ENCODE measurements around the gene TMSB4X.
"Not testable (repeated sequence)": the region's sequence is repeated elsewhere in the genome, so short reads cannot be mapped to it uniquely, and the experiment has no call there.

TMSB4X gene

DNA sequence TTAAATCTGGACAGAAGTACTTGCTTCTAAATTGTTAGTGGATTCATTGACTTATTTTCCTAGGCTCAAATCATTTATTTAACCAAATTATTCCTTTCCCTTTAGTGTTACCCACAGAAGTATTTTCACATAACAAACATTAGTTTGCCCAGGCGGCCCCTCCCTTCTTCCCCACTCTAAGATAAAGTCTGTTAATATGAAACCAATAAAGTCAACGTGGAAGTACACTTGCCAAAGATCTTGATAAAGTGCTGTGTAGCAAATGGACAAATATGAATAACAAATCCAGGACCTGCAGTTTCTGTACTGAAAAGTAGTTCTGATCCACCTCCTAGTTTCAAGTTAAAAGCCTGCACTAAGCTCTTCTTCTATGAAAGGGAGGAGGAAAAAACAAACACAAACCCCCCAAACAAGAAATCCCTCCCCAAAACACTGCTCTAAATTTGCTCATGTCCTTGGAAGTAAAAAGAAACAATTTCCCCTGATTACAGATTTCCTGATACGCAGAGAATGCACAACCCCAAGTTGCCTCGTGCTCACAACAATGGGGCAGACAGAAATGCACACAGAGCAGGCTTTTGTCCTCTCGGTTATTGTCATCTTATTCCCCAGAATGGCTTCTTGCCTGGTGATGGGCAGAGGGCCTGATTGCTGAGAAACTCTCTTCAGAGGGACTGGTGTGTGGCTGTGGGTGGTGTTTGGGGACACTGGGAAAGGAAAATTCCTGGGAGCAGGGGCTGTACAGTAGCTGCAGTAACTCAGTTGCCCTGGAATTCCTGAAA lies 23.2 kb downstream of the TMSB4X start:
- DNase-seq (ENCODE audit: low spot score) = no peak

DNA sequence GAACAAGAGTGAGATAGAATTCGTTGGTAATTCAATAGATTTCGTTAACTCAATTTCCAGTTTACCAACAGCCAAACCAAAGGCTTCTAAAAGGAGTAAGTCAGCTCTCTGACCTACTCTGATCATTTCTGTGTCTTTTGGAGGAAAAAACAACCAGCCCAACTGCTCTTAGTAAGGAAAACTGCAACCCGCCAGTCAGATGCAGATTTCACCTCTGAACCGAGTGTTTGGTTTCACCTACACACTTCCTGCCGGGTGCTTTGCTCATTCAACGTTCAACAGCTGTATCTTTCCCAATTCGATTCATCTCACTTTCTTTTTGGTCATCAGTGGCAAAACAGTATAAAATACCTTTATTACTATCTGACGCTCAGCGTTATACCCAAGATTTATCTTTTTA lies 24.5 kb downstream of the TMSB4X start:
- no peak for DNase-seq (ENCODE audit: low spot score)

DNA sequence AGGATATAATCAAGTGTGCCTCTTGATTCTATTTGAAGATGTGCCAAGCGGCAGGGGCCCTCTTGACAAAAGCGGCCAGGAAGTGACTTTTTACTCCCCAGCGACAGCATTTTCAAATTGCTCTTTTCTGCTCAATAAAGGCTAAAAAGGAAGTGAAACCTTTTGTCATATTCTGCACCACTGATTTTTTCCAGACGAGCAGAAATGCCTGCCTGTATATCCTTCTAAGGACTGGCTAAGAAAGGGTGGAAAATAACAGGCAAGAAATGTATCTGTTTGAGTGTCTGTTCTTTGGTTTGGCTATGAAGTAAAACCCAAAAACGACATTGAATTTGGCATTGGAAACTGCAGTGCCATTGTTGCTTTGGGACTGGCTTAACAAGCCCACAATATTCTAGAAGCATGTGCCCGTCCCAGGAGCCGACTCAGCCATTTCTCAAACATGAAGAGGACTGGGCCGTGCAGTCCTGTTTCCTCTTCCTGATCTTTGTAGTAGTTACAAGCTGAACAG lies 25.4 kb downstream of the TMSB4X start:
- no peak for DNase-seq (ENCODE audit: low spot score)

- no peak for DNase-seq (ENCODE audit: low spot score)
These were observed 26.2 kb downstream of the TMSB4X start for GRCh38 chrX:13001097-13001496.

DNA sequence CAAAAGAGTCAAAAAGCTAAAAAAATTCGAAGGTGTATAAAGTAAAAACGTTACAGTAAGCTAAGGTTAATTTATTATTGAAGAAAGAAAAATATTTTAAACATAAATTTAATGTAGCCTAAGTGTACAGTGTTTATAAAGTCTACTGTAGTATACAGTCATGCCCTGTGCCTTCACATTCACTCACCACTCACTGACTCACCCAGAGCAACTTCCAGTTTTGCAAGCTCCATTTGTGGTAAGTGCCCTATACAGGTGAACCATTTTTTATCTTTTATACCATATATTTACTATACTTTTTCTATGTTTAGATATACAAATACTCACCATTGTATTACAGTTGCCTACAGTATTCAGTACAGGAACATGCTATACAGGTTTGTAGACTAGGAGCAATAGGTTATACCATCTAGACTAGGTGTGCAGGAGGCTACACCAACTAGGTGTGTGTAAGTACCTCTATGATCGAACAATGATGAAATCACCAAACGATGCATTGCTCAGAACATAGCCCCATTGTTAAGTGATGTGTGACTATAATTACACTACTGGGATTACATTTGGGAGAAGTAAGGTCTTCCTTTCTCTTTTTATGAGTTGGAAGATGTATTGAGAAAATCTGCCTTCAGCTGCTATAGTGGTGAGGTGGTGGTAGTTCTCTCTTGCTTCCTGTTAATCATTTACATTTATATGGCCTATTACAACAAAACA lies 27.2 kb downstream of the TMSB4X start:
- no peak for DNase-seq (ENCODE audit: low spot score)

DNA sequence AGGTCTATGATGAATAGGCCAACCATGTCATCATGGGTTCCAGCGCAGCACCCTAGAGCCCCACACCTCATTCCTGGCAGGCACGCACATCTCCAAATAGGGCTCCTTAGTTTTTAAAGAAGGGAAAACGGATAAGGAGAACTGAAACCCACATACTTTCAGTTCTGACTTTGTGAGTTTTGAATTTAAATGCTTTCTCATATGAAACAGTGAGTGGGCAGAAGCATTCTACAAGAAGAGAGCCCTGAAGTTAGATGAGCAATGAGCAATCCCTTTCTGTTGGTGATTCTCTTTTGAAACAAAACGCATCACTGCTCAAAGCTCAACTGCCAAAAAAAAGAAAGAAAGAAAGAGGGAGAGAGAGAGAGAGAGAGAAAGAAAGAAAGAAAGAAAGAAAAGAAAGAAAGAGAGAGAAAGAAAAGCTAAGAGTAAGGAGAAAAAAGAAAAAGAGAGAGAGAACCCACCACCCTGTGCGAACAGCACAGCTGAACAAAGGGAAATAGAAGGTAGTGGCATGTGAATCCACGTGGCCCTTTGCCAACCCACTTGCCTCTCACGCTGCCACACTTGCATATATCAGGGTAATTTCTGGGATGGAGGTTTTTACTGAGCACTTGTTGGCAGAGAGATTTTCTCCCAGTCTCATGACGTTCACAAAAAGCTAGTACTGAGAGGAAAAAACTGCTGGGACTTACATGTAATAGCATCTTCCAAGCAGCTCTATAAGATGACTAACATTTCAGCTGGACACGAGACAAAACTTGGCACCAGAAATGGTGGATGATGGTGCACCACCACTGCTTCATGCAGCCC lies 31.0 kb downstream of the TMSB4X start:
- no peak for DNase-seq (ENCODE audit: low spot score)

DNA sequence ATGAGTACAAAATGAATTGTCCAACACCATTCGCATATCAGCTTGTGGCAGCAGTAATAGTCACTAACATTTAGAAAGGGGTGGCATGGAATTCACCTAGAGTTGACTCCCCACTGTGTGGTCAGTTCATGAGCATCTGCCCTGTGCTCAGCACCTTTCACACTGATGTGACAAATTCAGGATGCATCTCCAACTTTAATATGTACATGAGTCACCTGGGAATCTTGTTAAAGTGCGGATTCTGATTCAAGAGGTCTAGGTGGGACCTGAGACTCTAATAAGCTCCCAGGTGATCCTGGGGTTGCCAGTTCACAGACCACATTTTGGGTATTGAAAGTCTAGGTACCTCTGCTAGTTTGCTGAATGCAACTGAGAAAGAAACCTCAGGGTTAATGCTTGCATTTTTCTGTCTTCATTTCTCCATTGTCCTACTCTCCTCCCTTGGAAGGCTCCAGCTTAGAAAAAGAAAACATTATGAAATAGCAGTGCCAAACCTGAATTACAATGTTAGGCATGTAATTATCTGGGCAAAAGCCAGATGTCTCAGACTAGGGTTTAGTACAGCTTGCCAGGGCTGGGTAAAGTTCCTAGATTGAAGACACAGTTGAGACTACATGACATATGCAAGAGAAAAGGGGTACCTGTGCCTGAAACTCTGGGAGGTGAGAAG lies 32.7 kb downstream of the TMSB4X start:
- no peak for DNase-seq (ENCODE audit: low spot score)

GRCh38 chrX:13008189-13008533 lies 33.3 kb downstream of the TMSB4X start:
- DNase-seq (ENCODE audit: low spot score) = no peak

DNA sequence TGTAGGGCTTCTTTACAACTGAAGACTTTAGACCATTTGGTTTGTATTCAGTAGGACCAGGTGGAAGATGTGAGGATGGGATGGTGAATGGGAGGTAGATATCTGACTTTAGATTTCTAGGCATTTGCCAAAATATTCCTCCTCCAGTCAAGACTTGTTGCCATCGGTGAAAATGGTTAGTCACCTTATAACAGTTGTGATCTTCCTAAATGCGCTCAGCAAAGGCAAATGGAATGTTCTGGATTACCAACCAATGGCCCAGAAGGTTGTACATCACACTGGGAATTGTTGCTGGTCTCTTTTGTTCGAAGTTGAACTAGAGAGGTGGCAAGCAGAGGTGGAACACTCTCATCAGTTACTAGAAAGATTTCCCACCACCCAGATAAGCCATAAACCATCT lies 33.9 kb downstream of the TMSB4X start:
- DNase-seq (ENCODE audit: low spot score) = no peak

DNA sequence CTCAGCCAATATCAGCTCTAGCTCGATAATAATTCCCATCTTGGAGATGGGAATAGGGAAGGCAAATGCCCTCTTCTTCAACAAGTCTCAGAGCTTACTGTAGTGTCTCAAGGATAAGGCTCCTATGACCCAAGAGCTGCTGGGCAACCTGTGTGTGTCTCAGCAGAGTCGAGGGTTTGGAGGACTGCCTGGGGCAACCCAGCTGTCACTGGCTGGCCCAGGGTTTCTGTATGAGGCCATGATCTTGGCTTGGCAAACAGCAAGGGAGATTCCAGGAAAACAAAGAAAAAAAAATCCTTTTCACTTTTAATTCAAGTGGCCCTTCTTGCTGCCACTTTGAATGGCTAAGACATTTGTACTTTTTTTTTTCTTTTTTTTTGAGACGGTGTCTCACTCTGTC lies 34.4 kb downstream of the TMSB4X start:
- DNase-seq (ENCODE audit: low spot score) = no peak

GRCh38 chrX:13009844-13010243 lies 34.9 kb downstream of the TMSB4X start:
- no peak for DNase-seq (ENCODE audit: low spot score)

DNA sequence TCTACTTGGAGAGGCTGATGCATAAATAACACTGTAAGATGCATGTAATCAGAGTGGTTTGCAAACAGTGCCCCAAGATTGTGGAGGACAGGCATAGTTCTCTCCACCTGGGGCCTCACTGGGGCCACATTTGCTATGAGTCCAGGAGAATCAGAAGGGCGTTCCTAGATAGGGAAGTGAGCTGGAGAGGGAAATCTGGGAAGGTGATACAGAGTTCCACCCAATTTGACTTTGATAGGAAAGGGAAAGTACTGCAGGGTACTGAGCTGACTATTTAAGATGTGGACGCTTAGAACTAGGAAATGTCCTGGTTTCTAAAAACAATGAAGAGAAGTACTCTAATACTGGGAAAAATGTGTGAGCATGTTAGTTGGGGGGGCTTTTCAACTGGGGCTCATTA lies 35.6 kb downstream of the TMSB4X start:
- no peak for DNase-seq (ENCODE audit: low spot score)

DNA sequence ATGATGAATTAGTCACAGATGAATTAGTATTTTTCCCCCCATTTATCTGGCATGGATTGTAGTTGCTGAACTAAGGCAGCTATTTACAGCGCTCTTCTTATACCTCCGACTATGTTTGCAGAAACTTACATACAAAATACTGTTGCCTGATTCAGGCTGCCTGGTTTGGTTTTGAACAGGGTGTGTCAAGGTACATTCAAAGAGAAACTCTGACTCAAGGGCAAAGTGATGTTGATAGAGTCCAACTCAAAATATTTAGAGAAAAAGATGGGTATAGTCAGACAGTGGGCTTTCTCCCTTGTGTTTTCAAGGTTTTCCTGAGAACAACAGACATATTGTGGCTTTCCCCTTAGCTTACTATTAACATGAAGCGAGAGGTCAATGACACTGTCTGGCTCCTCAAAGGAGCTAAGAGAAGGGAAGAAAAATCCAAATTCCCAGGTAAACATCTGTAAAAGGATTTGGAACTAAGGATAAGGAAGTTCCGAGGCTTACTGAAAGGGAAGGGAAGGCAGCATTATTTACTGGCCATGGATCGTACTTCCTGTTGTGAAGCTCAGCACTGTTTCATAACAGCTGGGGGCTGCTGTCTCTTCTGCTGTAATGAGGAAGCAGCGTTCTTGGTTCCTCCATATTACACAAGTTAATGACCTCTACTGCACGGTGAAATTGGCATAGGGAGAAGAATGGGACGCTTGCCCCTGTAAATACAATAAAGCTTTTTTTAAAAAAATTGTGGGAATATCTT lies 38.6 kb downstream of the TMSB4X start:
- DNase-seq (ENCODE audit: low spot score) = no peak

DNA sequence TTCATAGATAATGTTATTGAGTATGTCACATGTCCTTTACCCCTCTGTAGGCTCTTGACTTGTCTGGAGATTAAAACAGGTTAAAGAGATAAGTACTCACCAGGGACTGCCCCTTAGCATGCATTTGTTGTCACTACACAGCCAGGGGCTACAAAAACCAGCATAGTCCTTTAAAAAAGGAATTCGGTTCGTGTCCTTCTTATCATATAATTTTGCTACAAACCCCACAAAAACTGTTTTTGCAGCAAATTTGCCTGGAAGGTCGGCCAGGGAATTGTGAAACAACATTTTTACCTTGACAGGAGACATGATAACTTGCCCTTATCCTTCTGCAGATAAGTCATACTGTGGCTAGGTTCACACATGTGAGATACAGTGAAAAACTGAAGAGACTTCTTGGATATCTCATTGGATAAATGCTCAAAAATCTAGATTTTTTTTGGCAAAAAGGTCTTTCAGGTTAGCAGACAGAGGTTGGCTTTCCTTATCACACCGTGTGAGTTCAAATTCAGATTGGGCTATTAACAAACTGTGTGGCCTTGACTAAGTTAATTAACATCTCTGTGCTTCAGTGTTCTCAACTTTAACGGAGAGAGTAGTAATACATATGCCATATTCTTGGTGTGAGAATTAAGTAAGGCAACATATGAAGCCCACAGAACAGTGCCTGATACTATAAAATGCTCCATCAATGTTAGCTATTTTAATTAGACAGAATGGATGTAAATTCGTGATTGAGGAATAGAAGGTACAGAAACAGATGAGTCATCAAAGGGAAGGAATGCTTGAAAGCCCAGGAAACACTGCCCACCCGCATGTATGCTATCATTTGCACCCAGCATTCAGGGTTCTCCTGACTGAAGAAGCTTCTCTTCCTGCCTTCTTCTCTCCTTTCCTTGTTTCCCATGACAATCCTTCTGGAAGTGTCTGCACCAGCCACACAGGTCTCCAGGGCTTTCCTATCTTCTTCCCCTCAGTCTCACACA lies 39.5 kb downstream of the TMSB4X start:
- DNase-seq (ENCODE audit: low spot score) = no peak

GRCh38 chrX:13015536-13016236 lies 40.8 kb downstream of the TMSB4X start:
- DNase-seq (ENCODE audit: low spot score) = no peak

GRCh38 chrX:13016731-13017130 lies 41.8 kb downstream of the TMSB4X start:
- DNase-seq (ENCODE audit: low spot score) = not testable (repeated sequence)

- no peak for DNase-seq (ENCODE audit: low spot score)
These were observed 48.0 kb downstream of the TMSB4X start for GRCh38 chrX:13022926-13023325.

- no peak for DNase-seq (ENCODE audit: low spot score)
These were observed 48.7 kb downstream of the TMSB4X start for GRCh38 chrX:13023567-13023966.

- no peak for DNase-seq (ENCODE audit: low spot score)
These were observed 49.1 kb downstream of the TMSB4X start for GRCh38 chrX:13023979-13024378.

DNA sequence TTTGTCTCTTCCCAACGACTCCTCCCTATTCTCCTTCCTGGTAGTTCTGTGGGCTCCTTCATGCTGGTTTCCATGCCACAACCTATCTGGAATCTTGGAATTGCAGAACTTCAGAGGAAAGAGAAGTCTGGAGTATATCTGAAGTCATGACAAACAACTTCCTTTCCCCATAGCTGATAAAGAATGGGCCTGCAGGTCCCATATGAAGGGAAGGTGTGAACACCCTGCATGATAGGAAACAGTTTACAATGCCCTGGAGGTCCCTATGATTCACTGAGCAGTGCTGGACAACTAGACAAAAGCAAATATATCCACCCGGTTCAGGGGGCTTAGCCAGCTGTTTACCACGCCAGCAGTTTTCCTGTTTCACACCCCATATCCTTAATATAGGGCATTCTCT lies 50.1 kb downstream of the TMSB4X start:
- DNase-seq (ENCODE audit: low spot score) = no peak

Measured in HuH-7.5 (cell line).